H1 (cell line): ENCODE results near the gene OSGEP. TPM values are rescaled to one million over a fixed set of nuclear protein-coding genes. Genes with fewer than 3 reads are reported as not detected.

Source experiments
- CTCF ChIA-PET: fragments of 300-600 bp; sonication (Branson Sonifier 250); formaldehyde crosslinking; loops from one replicate; lab custom pipeline; 2021; ENCODE audit not compliant: partially characterized antibody; lab: Charles Lee
- POLR2A ChIA-PET: fragments of 300-600 bp; sonication (Branson Sonifier 250); formaldehyde crosslinking; loops from one replicate; lab custom pipeline; 2021; ENCODE audit warnings: inconsistent platforms; ENCODE audit not compliant: partially characterized antibody; lab: Charles Lee
- DNase-seq, 2 experiments: peaks; one replicate each; pipeline versions ENCODE4 v3.0.0 to v3.0.0-alpha.2; 2010 to 2022; ENCODE audit warnings: low spot score in 2 of 2, low read depth in 1 of 2, mixed read lengths in 1 of 2
- FAIRE-seq: peaks from 2 replicates; lab custom pipeline; 2011; peaks lifted over from hg19 to GRCh38; lab: Jason Lieb, UNC
- H2AFZ ChIP-seq: 2 replicates; pipeline ENCODE4 v1.8.1; 2012; ENCODE audit warnings: low read length, inconsistent platforms
- H2AK5ac ChIP-seq: 2 replicates; pipeline ENCODE4 v1.6.1; 2013; ENCODE audit warnings: low read depth, low read length
- H2BK120ac ChIP-seq: replicated peaks from 2 replicates; pipeline ENCODE3; 2013; ENCODE audit warnings: low read depth, low read length, inconsistent platforms
- H2BK12ac ChIP-seq: 2 replicates; pipeline ENCODE4 v1.6.1; 2013; ENCODE audit warnings: low read depth, low read length
- H2BK15ac ChIP-seq: 2 replicates; pipeline ENCODE4 v1.6.1; 2013; ENCODE audit warnings: low read length
- H2BK20ac ChIP-seq: 2 replicates; pipeline ENCODE4 v1.6.1; 2013; ENCODE audit warnings: low read length
- H2BK5ac ChIP-seq: 2 replicates; pipeline ENCODE4 v1.6.1; 2013; ENCODE audit warnings: low read depth, low read length
- H3K14ac ChIP-seq: 2 replicates; pipeline ENCODE4 v1.6.1; 2013; ENCODE audit warnings: inconsistent platforms; ENCODE audit not compliant: insufficient read length
- H3K18ac ChIP-seq: 2 replicates; pipeline ENCODE4 v1.6.1; 2013; ENCODE audit warnings: low read length; ENCODE audit errors: extremely low read depth
- H3K23ac ChIP-seq: 2 replicates; pipeline ENCODE4 v1.6.1; 2013; ENCODE audit warnings: inconsistent platforms; ENCODE audit not compliant: insufficient read length
- H3K23me2 ChIP-seq: 2 replicates; pipeline ENCODE4 v1.6.1; 2013; ENCODE audit warnings: low read depth, low read length
- H3K27ac ChIP-seq: 2 replicates; pipeline ENCODE4 v1.6.1; 2011; ENCODE audit warnings: low read depth, low read length, inconsistent platforms
- H3K27me3 ChIP-seq, 4 experiments: replicated peaks in 1 of 4; 1 replicate in 1 of 4; 2 replicates in 3 of 4; pipeline versions ENCODE4 v1.6.1 to v1.8.1; 2011 to 2013; ENCODE audit warnings: low read length in 3 of 4, mild to moderate bottlenecking in 3 of 4, inconsistent platforms in 2 of 4, mixed read lengths in 2 of 4, moderate library complexity in 1 of 4; ENCODE audit not compliant: control insufficient read depth in 3 of 4, insufficient read depth in 3 of 4; ENCODE audit errors: extremely low read depth in 1 of 4
- H3K36me3 ChIP-seq, 4 experiments: 2 replicates each; pipeline versions ENCODE4 v1.6.1 to v1.8.1; 2011 to 2013; ENCODE audit warnings: mild to moderate bottlenecking in 4 of 4, low read length in 3 of 4, moderate library complexity in 2 of 4, control low read depth in 1 of 4, inconsistent platforms in 1 of 4; ENCODE audit not compliant: insufficient read depth in 4 of 4, control insufficient read depth in 2 of 4
- H3K4ac ChIP-seq: replicated peaks from 2 replicates; pipeline ENCODE3; 2013; ENCODE audit warnings: low read length, low read depth, mixed read lengths, inconsistent platforms; ENCODE audit not compliant: insufficient read length
- H3K4me1 ChIP-seq, 4 experiments: replicated peaks in 1 of 4; 1 replicate in 1 of 4; 2 replicates in 3 of 4; pipeline versions ENCODE4 v1.6.1 to v1.8.1; 2011 to 2013; ENCODE audit warnings: low read length in 3 of 4, inconsistent platforms in 2 of 4, mixed read lengths in 1 of 4; ENCODE audit not compliant: insufficient read depth in 4 of 4, control insufficient read depth in 3 of 4
- H3K4me2 ChIP-seq, 2 experiments: 2 replicates each; pipeline versions ENCODE4 v1.6.1 to v1.8.1; 2011 to 2013; ENCODE audit warnings: low read depth in 2 of 2, low read length in 2 of 2, control low read depth in 1 of 2, inconsistent platforms in 1 of 2, mild to moderate bottlenecking in 1 of 2; ENCODE audit not compliant: insufficient read depth in 1 of 2
- H3K4me3 ChIP-seq, 4 experiments: fragments of 200-600, 300-600 bp in 1 of 4; sonication (generic), shearing (Covaris generic), sonication (Bioruptor Twin) in 1 of 4; 2 replicates each; pipeline versions ENCODE4 v1.5.1 to v1.8.1; 2011 to 2016; ENCODE audit warnings: low read length in 4 of 4, low read depth in 3 of 4, control low read depth in 2 of 4, inconsistent platforms in 2 of 4, mild to moderate bottlenecking in 2 of 4, mixed read lengths in 1 of 4, moderate library complexity in 1 of 4; ENCODE audit not compliant: insufficient read depth in 2 of 4; ENCODE audit errors: extremely low read depth in 1 of 4
- H3K56ac ChIP-seq: replicated peaks from 2 replicates; pipeline ENCODE3; 2013; ENCODE audit warnings: low read depth, mild to moderate bottlenecking, mixed read lengths, low read length, inconsistent platforms; ENCODE audit not compliant: insufficient read length
- H3K79me1 ChIP-seq: 2 replicates; pipeline ENCODE4 v1.6.1; 2013; ENCODE audit warnings: low read depth, low read length, control low read depth
- H3K79me2 ChIP-seq, 2 experiments: 2 replicates each; pipeline versions ENCODE4 v1.6.1 to v1.8.1; 2012 to 2013; ENCODE audit warnings: low read length in 2 of 2, mild to moderate bottlenecking in 2 of 2, inconsistent platforms in 1 of 2; ENCODE audit not compliant: insufficient read depth in 2 of 2, control insufficient read depth in 1 of 2
- H3K9ac ChIP-seq, 4 experiments: replicated peaks in 1 of 4; 1 replicate in 1 of 4; 2 replicates in 3 of 4; pipeline versions ENCODE4 v1.6.1 to v1.8.1; 2011 to 2013; ENCODE audit warnings: low read depth in 3 of 4, low read length in 3 of 4, control low read depth in 2 of 4, mild to moderate bottlenecking in 2 of 4, moderate library complexity in 2 of 4, inconsistent platforms in 1 of 4; ENCODE audit errors: extremely low read depth in 1 of 4
- H3K9me3 ChIP-seq, 2 experiments: 2 replicates each; pipeline versions ENCODE4 v1.6.1 to v1.8.1; 2012 to 2013; ENCODE audit warnings: mild to moderate bottlenecking in 2 of 2, moderate library complexity in 2 of 2, control low read depth in 1 of 2, inconsistent platforms in 1 of 2, low read depth in 1 of 2, low read length in 1 of 2, mixed read lengths in 1 of 2; ENCODE audit not compliant: insufficient read depth in 2 of 2
- H4K20me1 ChIP-seq, 2 experiments: replicated peaks in 1 of 2; 2 replicates each; pipeline versions ENCODE3 to v1.8.1; 2011 to 2013; ENCODE audit warnings: inconsistent platforms in 2 of 2, low read length in 2 of 2, mild to moderate bottlenecking in 1 of 2; ENCODE audit not compliant: insufficient read depth in 2 of 2, control insufficient read depth in 1 of 2
- H4K5ac ChIP-seq: 2 replicates; pipeline ENCODE4 v1.6.1; 2013; ENCODE audit warnings: low read length, low read depth, mixed read lengths, inconsistent platforms; ENCODE audit not compliant: insufficient read length
- H4K8ac ChIP-seq: 2 replicates; pipeline ENCODE4 v1.8.0; 2013; ENCODE audit warnings: mild to moderate bottlenecking, moderate library complexity, low read length, inconsistent platforms; ENCODE audit not compliant: insufficient read depth; ENCODE audit errors: extremely low read depth
- H4K91ac ChIP-seq: replicated peaks from 2 replicates; pipeline ENCODE3; 2013; ENCODE audit warnings: low read length, mixed read lengths, inconsistent platforms; ENCODE audit not compliant: insufficient read length
- BRCA1 ChIP-seq: IDR thresholded peaks from 2 replicates; pipeline ENCODE4 v1.6.1; 2012; ENCODE audit warnings: low read depth, low read length, improper control_type of control experiment
- KDM5A ChIP-seq: fragments of 200-600 bp; IDR thresholded peaks from 2 replicates; pipeline ENCODE4 v1.7.1; 2012; ENCODE audit warnings: mild to moderate bottlenecking, low read length, inconsistent platforms, mixed read lengths
- MAFK ChIP-seq: IDR thresholded peaks from 2 replicates; pipeline ENCODE4 v1.6.1; 2012; ENCODE audit warnings: low read depth, mild to moderate bottlenecking, improper control_type of control experiment, low read length
- RAD21 ChIP-seq, 2 experiments: IDR thresholded peaks in 1 of 2; conservative IDR thresholded peaks in 1 of 2; 2 replicates each; pipeline ENCODE4 v1.6.1; 2011; ENCODE audit warnings: low read depth in 2 of 2, low read length in 2 of 2, improper control_type of control experiment in 1 of 2, inconsistent platforms in 1 of 2, mild to moderate bottlenecking in 1 of 2, moderate library complexity in 1 of 2
- TAF7 ChIP-seq: optimal IDR thresholded peaks from 2 replicates; pipeline ENCODE3; 2011; ENCODE audit warnings: low read depth, mild to moderate bottlenecking, inconsistent platforms, low read length, moderate library complexity, borderline replicate concordance
- TCF12 ChIP-seq: IDR thresholded peaks from 2 replicates; pipeline ENCODE4 v1.6.1; 2011; ENCODE audit warnings: low read depth, mild to moderate bottlenecking, low read length
- WGBS, 2 experiments: shearing (Covaris generic) in 1 of 2; methylation state at CpG; one replicate each; pipeline versions ENCODE4 v1.1.6 to v1.1.7; 2013 to 2015; ENCODE audit warnings: low lambda C conversion rate in 2 of 2, mixed read lengths in 2 of 2, inconsistent platforms in 1 of 2, low coverage in 1 of 2, missing lambda C conversion rate in 1 of 2; ENCODE audit not compliant: insufficient replicate concordance in 2 of 2, insufficient coverage in 1 of 2, insufficient read length in 1 of 2; ENCODE audit errors: extremely low coverage in 1 of 2, missing lambda C conversion rate in 1 of 2; 5-methylcytosine and 5-hydroxymethylcytosine counted together
- polyA plus RNA-seq, 7 experiments: library from polyadenylated mRNA; depleted of rRNA in 3 of 7; stranded (reverse) in 5 of 7; unstranded in 2 of 7; fragments of >200 nt in 5 of 7; fragments of 200-250 nt in 2 of 7; gene quantifications; 1 replicate in 5 of 7; 2 replicates in 1 of 7; 4 replicates in 1 of 7; pipeline versions ENCODE4 v1.2.1 to v1.2.3, GENCODE V29; 2011 to 2013; ENCODE audit warnings: missing spikeins in 2 of 7, mixed read lengths in 2 of 7
- total RNA-seq: library from RNA; stranded (reverse); fragmentation: NEBNext Ultra II Directional; extraction: Animal tissue kit (Norgen Biotek cat#: 25700); gene quantifications from 2 replicates; pipeline ENCODE4 v1.2.1, GENCODE V29; 2021

OSGEP gene
- total and polyA plus RNA-seq, 2 of the 8 experiments (the other 6 are each of a cell fraction or from before 2014, with no cell fraction given) = 34.4 to 78.6 TPM

GRCh38 chr14:20472536-20473169, 18.0 kb upstream of the OSGEP start:
- no peak overlapping the region for H2BK120ac ChIP-seq
- H3K4me2 ChIP-seq = no peak overlapping the region
- CTCF ChIA-PET = interaction anchor here (0.7 to 1.3 kb wide), 2 partner anchors 109 to 135 kb away, joined by 4 read pairs; no protein-coding TSS in a partner anchor
- no peak overlapping the region for H3K18ac ChIP-seq
- no peak overlapping the region for H2BK12ac ChIP-seq
- no peaks in the 10 kb centered on the region for H3K9me3 ChIP-seq
- H2AFZ ChIP-seq = no peak overlapping the region
- H3K4ac ChIP-seq = no peak overlapping the region
- no peak overlapping the region for H3K23ac ChIP-seq
- H3K79me2 ChIP-seq = peaks cover 14 to 36% of the 10 kb centered on the region in 2 experiments; a peak in 3 of 4 replicates
- no peak overlapping the region for H4K5ac ChIP-seq
- H2AK5ac ChIP-seq = no peak overlapping the region
- H3K56ac ChIP-seq = no peak overlapping the region
- no peak overlapping the region for H3K4me3 ChIP-seq
- peaks cover 10% of the 10 kb centered on the region for H3K23me2 ChIP-seq
- H3K36me3 ChIP-seq = peaks cover 31 to 53% (median 50%) of the 10 kb centered on the region in 4 experiments
- H2BK5ac ChIP-seq = no peak overlapping the region
- POLR2A ChIA-PET = interaction anchor here (1.2 to 5.2 kb wide), 5 partner anchors 8 to 209 kb away, joined by 4 to 59 read pairs (median 7); partner anchors contain the start of gene PIP4P1
- no peak overlapping the region for H2BK20ac ChIP-seq
- FAIRE-seq (no peak), DNase-seq (no peak)
- peaks cover 12% of the 10 kb centered on the region; the same call in 1 of the 2 replicates for H3K79me1 ChIP-seq
- no peaks in the 10 kb centered on the region for H3K27me3 ChIP-seq
- no peak overlapping the region for H4K8ac ChIP-seq
- H2BK15ac ChIP-seq = no peak overlapping the region
- no peak for TF ChIP-seq BRCA1
- no peak for TF ChIP-seq RAD21 (IDR thresholded peaks at IDR 0.05 in 1 of 2, conservative IDR thresholded peaks at IDR 0.05 in 1 of 2; ENCODE audit: low read depth in 2 of 2, low read length in 2 of 2)
- no peak for TF ChIP-seq KDM5A
- no peak for TF ChIP-seq TCF12
- no peak for TF ChIP-seq TAF7
- no peak for TF ChIP-seq MAFK
- peaks cover 0 to 5% (median 2%) of the 10 kb centered on the region in 4 experiments; a peak in 3 of 7 replicates for H3K4me1 ChIP-seq
- H3K14ac ChIP-seq = no peak overlapping the region
- peaks cover 4 to 9% of the 10 kb centered on the region in 2 experiments for H4K20me1 ChIP-seq
- H3K9ac ChIP-seq = no peak overlapping the region; a peak in 1 of 7 replicates
- no peak overlapping the region for H4K91ac ChIP-seq
- 94% methylated on average over 2 of the region's 2 CpGs; no CpG with 5 or more reads in 1 of the 2 experiments for WGBS, 2 experiments
- H3K27ac ChIP-seq = no peak overlapping the region
